ENCODE data around the gene RXRA.

Gene RXRA

DNA sequence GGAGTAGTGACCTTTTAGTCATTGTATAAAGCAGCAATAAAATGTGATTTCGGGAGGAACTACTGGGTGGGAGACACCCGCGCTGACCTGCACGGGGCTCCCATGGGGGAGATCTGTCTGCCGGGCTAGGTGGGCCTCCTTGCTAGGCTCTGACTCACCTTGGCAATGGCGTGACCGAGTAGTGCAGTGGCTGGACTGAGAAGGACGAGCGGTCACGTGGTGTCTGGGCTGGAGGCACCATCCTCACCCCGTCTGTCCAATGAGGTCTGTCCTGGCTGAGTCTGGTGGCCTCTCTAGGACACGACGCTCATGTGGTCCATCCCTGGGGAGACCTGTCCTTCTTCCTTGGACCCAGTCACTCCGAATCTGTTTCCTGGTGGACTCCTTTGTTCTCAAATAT, 151.7 kb downstream of the RXRA start:
- DNase-seq, result no peak

DNA sequence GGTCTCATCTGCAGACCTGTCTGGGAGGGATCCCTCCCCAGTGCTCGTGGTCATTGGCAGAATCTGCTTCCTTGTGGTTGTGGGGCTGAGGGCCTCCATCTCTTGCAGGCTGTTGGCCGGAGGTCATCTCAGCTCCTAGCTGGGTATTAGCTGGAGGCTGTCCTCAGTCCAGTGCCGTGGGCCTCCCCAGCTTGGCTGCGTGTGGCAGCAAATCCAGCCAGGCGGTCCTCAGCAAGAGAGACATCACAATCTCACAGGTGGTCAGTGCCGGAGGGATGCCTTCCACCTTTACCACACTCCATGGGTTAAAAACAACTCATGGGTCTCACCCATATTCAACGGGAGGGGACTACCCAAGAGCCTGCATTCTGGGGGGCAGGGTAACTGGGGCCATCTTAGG, 155.5 kb downstream of the RXRA start:
- DNase-seq, result no peak

DNA sequence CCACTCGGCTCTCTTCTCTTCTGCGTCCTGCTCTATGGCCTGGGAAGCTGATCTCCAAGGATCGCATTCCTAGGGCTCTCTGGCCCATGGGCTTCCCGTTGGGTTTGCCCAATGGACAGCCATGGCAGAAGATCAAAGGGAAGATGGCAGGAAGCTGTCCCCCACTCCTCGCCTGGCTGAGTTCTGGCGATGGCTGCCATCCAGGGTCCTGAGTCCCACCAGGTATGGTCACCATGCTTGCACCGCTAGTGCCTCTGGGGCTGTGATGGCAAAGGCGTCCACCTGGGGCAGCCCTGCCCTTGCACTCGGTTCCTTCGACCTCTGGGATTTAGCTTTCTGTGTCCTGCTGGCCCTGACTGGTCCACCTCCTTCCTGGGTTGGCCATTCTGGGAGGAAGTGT, 156.0 kb downstream of the RXRA start:
- DNase-seq, result no peak

DNA sequence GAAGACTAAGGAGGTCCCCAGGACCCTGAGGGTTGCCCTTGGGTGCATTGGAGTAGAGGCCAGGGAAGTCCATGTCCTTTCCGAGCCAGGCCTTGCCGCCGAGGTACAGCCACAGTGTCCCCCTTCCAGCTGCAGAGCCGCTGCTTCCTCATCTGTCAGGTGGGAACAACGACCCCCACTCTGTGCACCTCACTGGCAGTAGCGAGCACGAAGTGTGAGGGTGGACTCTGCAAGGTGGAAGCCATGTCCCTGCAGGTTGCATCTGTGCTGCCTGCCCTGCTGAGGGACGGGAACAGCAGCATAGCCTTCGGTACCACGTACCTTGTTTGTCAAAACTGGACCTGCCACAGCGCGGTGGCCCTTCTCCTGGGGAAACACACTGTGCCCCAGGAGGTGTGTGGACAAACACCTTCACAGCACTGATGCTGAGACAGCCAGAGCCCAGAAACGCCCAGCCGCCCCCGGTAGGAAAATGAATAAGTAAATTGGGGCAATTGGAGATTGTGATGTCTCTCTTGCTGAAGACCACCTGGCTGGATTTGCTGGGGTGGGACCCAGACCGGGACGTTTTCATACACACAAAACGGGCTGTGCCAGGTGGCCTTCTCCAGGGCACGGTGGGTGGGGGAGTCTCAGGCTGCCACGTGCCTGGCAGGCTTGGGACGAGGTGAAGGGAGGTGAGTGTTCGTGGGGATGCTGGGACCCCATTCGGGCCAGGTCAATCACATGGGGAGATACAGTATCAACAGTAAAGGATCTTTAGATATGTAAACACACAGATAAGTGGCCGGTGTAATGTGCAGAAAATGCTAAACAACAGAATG, 157.3 kb downstream of the RXRA start:
- DNase-seq, result no peak

DNA sequence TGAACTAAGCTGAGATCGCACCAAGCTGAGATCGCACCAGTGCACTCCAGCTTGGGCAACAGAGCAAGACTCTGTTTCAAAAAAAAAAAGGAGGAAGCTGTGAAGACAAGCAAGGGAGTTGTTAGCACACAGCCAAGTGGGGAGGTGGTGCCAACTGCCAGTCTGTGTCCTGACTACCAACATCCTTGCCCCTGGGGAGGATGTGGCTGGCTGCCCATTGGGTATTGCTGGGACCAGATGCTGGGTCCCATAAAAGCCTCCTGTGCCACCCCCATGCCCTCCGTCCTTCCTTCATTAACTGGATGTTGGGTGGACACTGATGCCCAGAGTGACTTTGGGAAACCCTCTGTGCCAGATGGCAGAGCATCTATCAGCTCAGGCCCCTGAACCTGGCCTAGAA, 158.2 kb downstream of the RXRA start:
- DNase-seq, result no peak

DNA sequence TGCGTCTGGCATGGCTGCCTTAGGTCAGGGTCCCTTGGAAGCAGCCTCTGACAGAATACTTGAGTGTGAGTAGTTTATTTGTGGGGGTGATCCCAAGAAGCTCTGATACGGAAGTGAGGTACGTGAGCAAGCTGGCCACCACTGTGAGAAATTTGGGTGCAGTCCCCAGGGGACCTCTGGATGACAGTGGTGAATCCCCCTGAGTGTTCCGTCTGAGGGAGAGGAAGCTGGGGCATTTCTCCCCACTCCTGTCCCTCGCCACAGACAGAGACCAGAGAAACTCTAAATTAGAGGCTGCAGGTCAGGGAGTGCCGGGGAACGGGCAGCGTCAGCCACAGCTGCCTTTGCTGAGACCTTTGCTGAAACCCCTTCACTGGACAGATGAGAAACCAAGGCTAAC, 159.4 kb downstream of the RXRA start:
- no peak for DNase-seq

DNA sequence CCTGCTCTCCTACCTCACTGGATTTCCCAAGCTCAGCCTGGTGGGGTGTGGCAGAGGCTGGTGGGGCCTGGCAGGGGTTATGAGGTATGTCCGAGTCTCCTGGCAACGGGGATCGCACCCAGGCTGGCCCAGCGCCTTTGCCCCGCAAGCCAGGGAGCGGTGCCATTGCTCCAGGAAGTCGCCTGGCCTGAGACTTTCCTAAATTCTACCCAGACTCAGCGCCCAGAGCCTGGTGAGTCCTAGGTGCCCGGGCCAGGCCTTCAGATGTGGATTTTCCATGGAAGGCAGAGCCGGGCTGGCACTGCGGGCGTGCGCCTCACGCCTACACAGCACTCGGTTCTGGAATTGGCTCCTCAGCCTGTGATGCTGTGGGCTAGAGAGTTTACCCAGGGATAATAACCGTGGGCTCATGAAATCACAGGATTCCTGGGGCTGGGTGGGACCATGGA, 159.9 kb downstream of the RXRA start:
- no peak for DNase-seq

DNA sequence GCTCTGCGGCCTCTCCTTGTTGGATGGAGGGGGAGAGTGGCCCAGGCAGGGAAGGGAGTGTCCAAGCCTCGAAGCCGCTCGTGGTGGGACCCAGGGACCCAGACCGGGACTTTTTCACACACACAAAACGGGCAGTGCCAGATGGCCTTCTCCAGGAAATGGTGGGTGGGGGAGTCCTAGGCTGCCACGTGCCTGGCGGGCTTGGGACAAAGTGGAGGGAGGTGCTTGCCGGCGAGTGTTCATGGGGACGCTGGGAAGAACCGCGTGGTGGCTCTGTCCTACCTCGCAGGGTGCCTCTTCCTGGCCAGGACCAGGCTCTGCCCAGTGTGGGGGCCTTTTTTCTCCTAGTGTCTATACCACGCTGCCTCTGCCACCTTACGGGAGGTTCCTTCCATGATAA, 160.3 kb downstream of the RXRA start:
- no peak for DNase-seq

Data from DMS 273 treated with DMSO at 0.1 percent for 48 hours (cell line).